Measurements from ENCODE around the gene SMARCA2.

The SMARCA2 gene

GRCh38 chr9:2059274-2059929, 44.3 kb downstream of the SMARCA2 start:
- in situ Hi-C loops (cut with MboI; ENCODE audit: low sequenced_read_pairs, unreplicated experiment), result loop anchor here (10.0 kb wide), 1 partner anchor 185 kb away; no protein-coding TSS in a partner anchor
- DNase-seq (ENCODE audit: low spot score), result no peak
- no peak for TF ChIP-seq CTCF (IDR thresholded peaks at IDR 0.05; ENCODE audit: borderline replicate concordance, control extremely low read depth, extremely low read depth, insufficient read depth, missing control alignments)

GRCh38 chr9:2060424-2060823, 45.3 kb downstream of the SMARCA2 start:
- in situ Hi-C loops (cut with MboI; ENCODE audit: low sequenced_read_pairs, unreplicated experiment), result no loop called here
- no peak for TF ChIP-seq CTCF (IDR thresholded peaks at IDR 0.05; ENCODE audit: borderline replicate concordance, control extremely low read depth, extremely low read depth, insufficient read depth, missing control alignments)

GRCh38 chr9:2065704-2066103, 50.6 kb downstream of the SMARCA2 start:
- no peak for DNase-seq (ENCODE audit: low spot score)
- in situ Hi-C loops (cut with MboI; ENCODE audit: low sequenced_read_pairs, unreplicated experiment), result no loop called here
- TF ChIP-seq CTCF (IDR thresholded peaks at IDR 0.05; ENCODE audit: borderline replicate concordance, control extremely low read depth, extremely low read depth, insufficient read depth, missing control alignments), result no peak

More at GRCh38 chr9:2060424-2060823, 45.3 kb downstream of the SMARCA2 start:
- DNase-seq (ENCODE audit: low spot score), result no peak

- peak; percentile 17 for DNase-seq (ENCODE audit: low spot score)
- TF ChIP-seq CTCF (IDR thresholded peaks at IDR 0.05; ENCODE audit: borderline replicate concordance, control extremely low read depth, extremely low read depth, insufficient read depth, missing control alignments), result no peak
- in situ Hi-C loops (cut with MboI; ENCODE audit: low sequenced_read_pairs, unreplicated experiment), result no loop called here
These were observed 51.4 kb downstream of the SMARCA2 start for GRCh38 chr9:2066312-2067273.

- DNase-seq (ENCODE audit: low spot score), result no peak
- in situ Hi-C loops (cut with MboI; ENCODE audit: low sequenced_read_pairs, unreplicated experiment), result no loop called here
- TF ChIP-seq CTCF (IDR thresholded peaks at IDR 0.05; ENCODE audit: borderline replicate concordance, control extremely low read depth, extremely low read depth, insufficient read depth, missing control alignments), result no peak
These were observed 57.7 kb downstream of the SMARCA2 start for GRCh38 chr9:2072752-2073405.

- DNase-seq (ENCODE audit: low spot score), result no peak
- in situ Hi-C loops (cut with MboI; ENCODE audit: low sequenced_read_pairs, unreplicated experiment), result loop anchor here (25.0 kb wide), 1 partner anchor 370 kb away; no protein-coding TSS in a partner anchor
- TF ChIP-seq CTCF (IDR thresholded peaks at IDR 0.05; ENCODE audit: borderline replicate concordance, control extremely low read depth, extremely low read depth, insufficient read depth, missing control alignments), result no peak
These were observed 67.6 kb downstream of the SMARCA2 start for GRCh38 chr9:2082772-2083171.
